SK-N-MC (cell line): Measurements from ENCODE around the gene GPC5.

Source experiments
- EZH2 ChIP-seq: fragments of 200-600 bp; sonication (generic); IDR thresholded peaks from one replicate; pipeline ENCODE4 v1.6.1; 2017; ENCODE audit warnings: antibody characterized with exemption
- FOXP2 ChIP-seq: optimal IDR thresholded peaks from 2 replicates; pipeline ENCODE3; 2011; ENCODE audit warnings: mild to moderate bottlenecking, moderate library complexity; ENCODE audit not compliant: insufficient read depth; ENCODE audit errors: extremely low read length, control extremely low read depth
- POLR2AphosphoS5 ChIP-seq: IDR thresholded peaks from 2 replicates; pipeline ENCODE4 v1.6.1; 2012; ENCODE audit warnings: mild to moderate bottlenecking, low read depth, low read length, borderline replicate concordance

- no peak for TF ChIP-seq EZH2
- TF ChIP-seq POLR2AphosphoS5: no peak
- TF ChIP-seq FOXP2: no peak
Measured at GRCh38 chr13:92745258-92745657, 1346.8 kb downstream of the GPC5 start.
